H1 (cell line): ENCODE data around the gene RNF4. TPM values are rescaled to one million over a fixed set of nuclear protein-coding genes. Genes with fewer than 3 reads are reported as not detected.

ENCODE experiments used
- CTCF ChIA-PET: fragments of 300-600 bp; sonication (Branson Sonifier 250); formaldehyde crosslinking; loops from one replicate; lab custom pipeline; 2021; ENCODE audit not compliant: partially characterized antibody; lab: Charles Lee
- POLR2A ChIA-PET: fragments of 300-600 bp; sonication (Branson Sonifier 250); formaldehyde crosslinking; loops from one replicate; lab custom pipeline; 2021; ENCODE audit warnings: inconsistent platforms; ENCODE audit not compliant: partially characterized antibody; lab: Charles Lee
- DNase-seq, 2 experiments: peaks; one replicate each; pipeline versions ENCODE4 v3.0.0 to v3.0.0-alpha.2; 2010 to 2022; ENCODE audit warnings: low spot score in 2 of 2, low read depth in 1 of 2, mixed read lengths in 1 of 2
- FAIRE-seq: peaks from 2 replicates; lab custom pipeline; 2011; peaks lifted over from hg19 to GRCh38; lab: Jason Lieb, UNC
- H2AFZ ChIP-seq: 2 replicates; pipeline ENCODE4 v1.8.1; 2012; ENCODE audit warnings: low read length, inconsistent platforms
- H2AK5ac ChIP-seq: 2 replicates; pipeline ENCODE4 v1.6.1; 2013; ENCODE audit warnings: low read depth, low read length
- H2BK120ac ChIP-seq: replicated peaks from 2 replicates; pipeline ENCODE3; 2013; ENCODE audit warnings: low read depth, low read length, inconsistent platforms
- H2BK12ac ChIP-seq: 2 replicates; pipeline ENCODE4 v1.6.1; 2013; ENCODE audit warnings: low read depth, low read length
- H2BK15ac ChIP-seq: 2 replicates; pipeline ENCODE4 v1.6.1; 2013; ENCODE audit warnings: low read length
- H2BK20ac ChIP-seq: 2 replicates; pipeline ENCODE4 v1.6.1; 2013; ENCODE audit warnings: low read length
- H2BK5ac ChIP-seq: 2 replicates; pipeline ENCODE4 v1.6.1; 2013; ENCODE audit warnings: low read depth, low read length
- H3K14ac ChIP-seq: 2 replicates; pipeline ENCODE4 v1.6.1; 2013; ENCODE audit warnings: inconsistent platforms; ENCODE audit not compliant: insufficient read length
- H3K18ac ChIP-seq: 2 replicates; pipeline ENCODE4 v1.6.1; 2013; ENCODE audit warnings: low read length; ENCODE audit errors: extremely low read depth
- H3K23ac ChIP-seq: 2 replicates; pipeline ENCODE4 v1.6.1; 2013; ENCODE audit warnings: inconsistent platforms; ENCODE audit not compliant: insufficient read length
- H3K23me2 ChIP-seq: 2 replicates; pipeline ENCODE4 v1.6.1; 2013; ENCODE audit warnings: low read depth, low read length
- H3K27ac ChIP-seq: 2 replicates; pipeline ENCODE4 v1.6.1; 2011; ENCODE audit warnings: low read depth, low read length, inconsistent platforms
- H3K27me3 ChIP-seq, 4 experiments: replicated peaks in 1 of 4; 1 replicate in 1 of 4; 2 replicates in 3 of 4; pipeline versions ENCODE4 v1.6.1 to v1.8.1; 2011 to 2013; ENCODE audit warnings: low read length in 3 of 4, mild to moderate bottlenecking in 3 of 4, inconsistent platforms in 2 of 4, mixed read lengths in 2 of 4, moderate library complexity in 1 of 4; ENCODE audit not compliant: control insufficient read depth in 3 of 4, insufficient read depth in 3 of 4; ENCODE audit errors: extremely low read depth in 1 of 4
- H3K36me3 ChIP-seq, 4 experiments: 2 replicates each; pipeline versions ENCODE4 v1.6.1 to v1.8.1; 2011 to 2013; ENCODE audit warnings: mild to moderate bottlenecking in 4 of 4, low read length in 3 of 4, moderate library complexity in 2 of 4, control low read depth in 1 of 4, inconsistent platforms in 1 of 4; ENCODE audit not compliant: insufficient read depth in 4 of 4, control insufficient read depth in 2 of 4
- H3K4ac ChIP-seq: replicated peaks from 2 replicates; pipeline ENCODE3; 2013; ENCODE audit warnings: low read length, low read depth, mixed read lengths, inconsistent platforms; ENCODE audit not compliant: insufficient read length
- H3K4me1 ChIP-seq, 4 experiments: replicated peaks in 1 of 4; 1 replicate in 1 of 4; 2 replicates in 3 of 4; pipeline versions ENCODE4 v1.6.1 to v1.8.1; 2011 to 2013; ENCODE audit warnings: low read length in 3 of 4, inconsistent platforms in 2 of 4, mixed read lengths in 1 of 4; ENCODE audit not compliant: insufficient read depth in 4 of 4, control insufficient read depth in 3 of 4
- H3K4me2 ChIP-seq, 2 experiments: 2 replicates each; pipeline versions ENCODE4 v1.6.1 to v1.8.1; 2011 to 2013; ENCODE audit warnings: low read depth in 2 of 2, low read length in 2 of 2, control low read depth in 1 of 2, inconsistent platforms in 1 of 2, mild to moderate bottlenecking in 1 of 2; ENCODE audit not compliant: insufficient read depth in 1 of 2
- H3K4me3 ChIP-seq, 4 experiments: fragments of 200-600, 300-600 bp in 1 of 4; sonication (generic), shearing (Covaris generic), sonication (Bioruptor Twin) in 1 of 4; 2 replicates each; pipeline versions ENCODE4 v1.5.1 to v1.8.1; 2011 to 2016; ENCODE audit warnings: low read length in 4 of 4, low read depth in 3 of 4, control low read depth in 2 of 4, inconsistent platforms in 2 of 4, mild to moderate bottlenecking in 2 of 4, mixed read lengths in 1 of 4, moderate library complexity in 1 of 4; ENCODE audit not compliant: insufficient read depth in 2 of 4; ENCODE audit errors: extremely low read depth in 1 of 4
- H3K56ac ChIP-seq: replicated peaks from 2 replicates; pipeline ENCODE3; 2013; ENCODE audit warnings: low read depth, mild to moderate bottlenecking, mixed read lengths, low read length, inconsistent platforms; ENCODE audit not compliant: insufficient read length
- H3K79me1 ChIP-seq: 2 replicates; pipeline ENCODE4 v1.6.1; 2013; ENCODE audit warnings: low read depth, low read length, control low read depth
- H3K79me2 ChIP-seq, 2 experiments: 2 replicates each; pipeline versions ENCODE4 v1.6.1 to v1.8.1; 2012 to 2013; ENCODE audit warnings: low read length in 2 of 2, mild to moderate bottlenecking in 2 of 2, inconsistent platforms in 1 of 2; ENCODE audit not compliant: insufficient read depth in 2 of 2, control insufficient read depth in 1 of 2
- H3K9ac ChIP-seq, 4 experiments: replicated peaks in 1 of 4; 1 replicate in 1 of 4; 2 replicates in 3 of 4; pipeline versions ENCODE4 v1.6.1 to v1.8.1; 2011 to 2013; ENCODE audit warnings: low read depth in 3 of 4, low read length in 3 of 4, control low read depth in 2 of 4, mild to moderate bottlenecking in 2 of 4, moderate library complexity in 2 of 4, inconsistent platforms in 1 of 4; ENCODE audit errors: extremely low read depth in 1 of 4
- H3K9me3 ChIP-seq, 2 experiments: 2 replicates each; pipeline versions ENCODE4 v1.6.1 to v1.8.1; 2012 to 2013; ENCODE audit warnings: mild to moderate bottlenecking in 2 of 2, moderate library complexity in 2 of 2, control low read depth in 1 of 2, inconsistent platforms in 1 of 2, low read depth in 1 of 2, low read length in 1 of 2, mixed read lengths in 1 of 2; ENCODE audit not compliant: insufficient read depth in 2 of 2
- H4K20me1 ChIP-seq, 2 experiments: replicated peaks in 1 of 2; 2 replicates each; pipeline versions ENCODE3 to v1.8.1; 2011 to 2013; ENCODE audit warnings: inconsistent platforms in 2 of 2, low read length in 2 of 2, mild to moderate bottlenecking in 1 of 2; ENCODE audit not compliant: insufficient read depth in 2 of 2, control insufficient read depth in 1 of 2
- H4K5ac ChIP-seq: 2 replicates; pipeline ENCODE4 v1.6.1; 2013; ENCODE audit warnings: low read length, low read depth, mixed read lengths, inconsistent platforms; ENCODE audit not compliant: insufficient read length
- H4K8ac ChIP-seq: 2 replicates; pipeline ENCODE4 v1.8.0; 2013; ENCODE audit warnings: mild to moderate bottlenecking, moderate library complexity, low read length, inconsistent platforms; ENCODE audit not compliant: insufficient read depth; ENCODE audit errors: extremely low read depth
- H4K91ac ChIP-seq: replicated peaks from 2 replicates; pipeline ENCODE3; 2013; ENCODE audit warnings: low read length, mixed read lengths, inconsistent platforms; ENCODE audit not compliant: insufficient read length
- ASH2L ChIP-seq: fragments of 200-600, 300-600 bp; sonication (generic); IDR thresholded peaks from one replicate; pipeline ENCODE4 v1.7.1; 2017; ENCODE audit warnings: low read length
- CBX5 ChIP-seq: fragments of 300-800, 300-1000 bp; sonication (generic); IDR thresholded peaks from 2 replicates; pipeline ENCODE4 v1.7.1; 2016; ENCODE audit warnings: antibody characterized with exemption, low read length, low read depth
- CTBP2 ChIP-seq: IDR thresholded peaks from 2 replicates; pipeline ENCODE4 v1.7.0; 2011; ENCODE audit warnings: borderline replicate concordance, mild to moderate bottlenecking, moderate library complexity, mixed read lengths, low read length; ENCODE audit not compliant: insufficient read depth, insufficient read length
- EP300 ChIP-seq, 2 experiments: IDR thresholded peaks; 1 replicate in 1 of 2; 2 replicates in 1 of 2; pipeline ENCODE4 v1.6.1; 2011 to 2012; ENCODE audit warnings: low read depth in 2 of 2, low read length in 2 of 2, mild to moderate bottlenecking in 2 of 2, borderline replicate concordance in 1 of 2, inconsistent platforms in 1 of 2, moderate library complexity in 1 of 2
- HDAC6 ChIP-seq: IDR thresholded peaks from one replicate; pipeline ENCODE4 v1.7.1; 2012; ENCODE audit warnings: low read depth, mild to moderate bottlenecking, inconsistent platforms, low read length, moderate library complexity
- JUN ChIP-seq: IDR thresholded peaks from 2 replicates; pipeline ENCODE4 v1.6.1; 2011; ENCODE audit warnings: low read depth, mild to moderate bottlenecking, improper control_type of control experiment, low read length
- KDM4A ChIP-seq: IDR thresholded peaks from one replicate; pipeline ENCODE4 v1.7.1; 2012; ENCODE audit warnings: low read depth, mild to moderate bottlenecking, moderate library complexity, low read length, inconsistent platforms; ENCODE audit not compliant: severe bottlenecking
- PHF8 ChIP-seq: fragments of 200-600 bp; sonication (generic); conservative IDR thresholded peaks from 2 replicates; pipeline ENCODE4 v1.7.1; 2012; ENCODE audit warnings: low read depth, mild to moderate bottlenecking, inconsistent platforms, low read length, moderate library complexity
- RNF2 ChIP-seq: fragments of 200-900, 300-1000 bp; sonication (generic); IDR thresholded peaks from 2 replicates; pipeline ENCODE4 v1.7.1; 2016; ENCODE audit warnings: borderline replicate concordance, low read depth, mild to moderate bottlenecking, antibody characterized with exemption, low read length; ENCODE audit not compliant: poor library complexity, severe bottlenecking; ENCODE audit errors: missing control alignments
- RXRA ChIP-seq: IDR thresholded peaks from 2 replicates; pipeline ENCODE4 v1.6.1; 2011; ENCODE audit warnings: low read depth, mild to moderate bottlenecking, low read length, moderate library complexity; ENCODE audit not compliant: insufficient read depth
- WGBS, 2 experiments: shearing (Covaris generic) in 1 of 2; methylation state at CpG; one replicate each; pipeline versions ENCODE4 v1.1.6 to v1.1.7; 2013 to 2015; ENCODE audit warnings: low lambda C conversion rate in 2 of 2, mixed read lengths in 2 of 2, inconsistent platforms in 1 of 2, low coverage in 1 of 2, missing lambda C conversion rate in 1 of 2; ENCODE audit not compliant: insufficient replicate concordance in 2 of 2, insufficient coverage in 1 of 2, insufficient read length in 1 of 2; ENCODE audit errors: extremely low coverage in 1 of 2, missing lambda C conversion rate in 1 of 2; 5-methylcytosine and 5-hydroxymethylcytosine counted together
- polyA plus RNA-seq, 7 experiments: library from polyadenylated mRNA; depleted of rRNA in 3 of 7; stranded (reverse) in 5 of 7; unstranded in 2 of 7; fragments of >200 nt in 5 of 7; fragments of 200-250 nt in 2 of 7; gene quantifications; 1 replicate in 5 of 7; 2 replicates in 1 of 7; 4 replicates in 1 of 7; pipeline versions ENCODE4 v1.2.1 to v1.2.3, GENCODE V29; 2011 to 2013; ENCODE audit warnings: missing spikeins in 2 of 7, mixed read lengths in 2 of 7
- total RNA-seq: library from RNA; stranded (reverse); fragmentation: NEBNext Ultra II Directional; extraction: Animal tissue kit (Norgen Biotek cat#: 25700); gene quantifications from 2 replicates; pipeline ENCODE4 v1.2.1, GENCODE V29; 2021

RNF4 gene
- total and polyA plus RNA-seq, 2 of the 8 experiments (the other 6 are each of a cell fraction or from before 2014, with no cell fraction given), result 68.2 to 78.9 TPM

- CTCF ChIA-PET, result no interaction called here
- Histone ChIP-seq H4K20me1 (peaks cover 2 to 9% of the 10 kb centered on the region in 2 experiments), H2BK12ac (no peak overlapping the region), H4K8ac (peak overlapping the region; percentile 79), H2BK15ac (no peak overlapping the region), H2BK5ac (no peak overlapping the region), H3K56ac (no peak overlapping the region), H3K79me1 (no peaks in the 10 kb centered on the region; the same call in 1 of the 2 replicates), H3K36me3 (no peaks in the 10 kb centered on the region), H3K14ac (no peak overlapping the region), H4K91ac (no peak overlapping the region), H3K9me3 (no peaks in the 10 kb centered on the region), H3K4ac (no peak overlapping the region), H2BK20ac (no peak overlapping the region), H2AK5ac (no peak overlapping the region), H3K27me3 (no peaks in the 10 kb centered on the region), H3K23ac (no peak overlapping the region), H2BK120ac (no peak overlapping the region), H3K4me1 (peaks cover 0 to 5% (median 4%) of the 10 kb centered on the region in 4 experiments; a peak in 3 of 7 replicates), H2AFZ (no peak overlapping the region), H3K79me2 (peaks cover 16 to 51% of the 10 kb centered on the region in 2 experiments; a peak in 3 of 4 replicates), H3K4me3 (peak overlapping the region; percentile 57 to 93 (median 91)), H3K27ac (no peak overlapping the region; the same call in none of the 2 replicates), H3K18ac (peak overlapping the region; percentile 32), H3K9ac (peak overlapping the region; percentile 15 to 92 (median 62); a peak in 6 of 7 replicates), H4K5ac (no peak overlapping the region), H3K4me2 (peak overlapping the region; percentile 56 to 69), H3K23me2 (peaks cover 5% of the 10 kb centered on the region; the same call in 1 of the 2 replicates)
- FAIRE-seq (no peak), DNase-seq (peak in 1 of 2 experiments; percentile 72)
- POLR2A ChIA-PET, result interaction anchor here (0.6 to 6.4 kb wide), 8 partner anchors 10 to 69 kb away, joined by 3 to 65 read pairs (median 6); partner anchors contain the start of gene RNF4
- WGBS, 2 experiments, result 2% methylated on average over 40 of the region's 103 CpGs; no CpG with 5 or more reads in 1 of the 2 experiments
- TF ChIP-seq HDAC6 (no peak), CTBP2 (no peak), KDM4A (peak; percentile 72), EP300 (IDR thresholded peaks at IDR 0.05; ENCODE audit: borderline replicate concordance in 1 of 2, low read depth in 2 of 2, low read length in 2 of 2) (no peak), JUN (no peak), ASH2L (peak; percentile 57), PHF8 (peak; percentile 30), RXRA (no peak), RNF2 (no peak), CBX5 (no peak)
These were observed 68.3 kb downstream of the RNF4 start for GRCh38 chr4:2537011-2537830.
